Ovary (tissue), 10 donors: ENCODE measurements around the gene NT5C3B. TPM values are rescaled to one million over a fixed set of nuclear protein-coding genes. Genes with fewer than 3 reads are reported as not detected.
"Not testable (repeated sequence)": the region's sequence is repeated elsewhere in the genome, so short reads cannot be mapped to it uniquely, and the experiment has no call there.

Experiments
- DNase-seq, 5 donors: peaks; one replicate each; pipeline ENCODE4 v3.0.0-alpha.2; 2019 to 2020
- H3K27ac ChIP-seq, 2 donors: fragments of 200-600 bp; one replicate each; pipeline versions ENCODE4 v1.5.1 to v1.8.0; 2019 to 2022
- H3K27me3 ChIP-seq: fragments of 200-600 bp; one replicate; pipeline ENCODE4 v1.8.0; 2022
- H3K36me3 ChIP-seq: fragments of 200-600 bp; sonication (generic); one replicate; pipeline ENCODE4 v1.5.1; 2019
- H3K4me1 ChIP-seq: one replicate; pipeline ENCODE4 v1.8.1; 2013; ENCODE audit warnings: mild to moderate bottlenecking, moderate library complexity; ENCODE audit not compliant: insufficient read depth
- H3K4me3 ChIP-seq: fragments of 200-600 bp; sonication (generic); one replicate; pipeline ENCODE4 v1.5.1; 2017
- H3K9me3 ChIP-seq, 2 donors: fragments of 200-600 bp in 1 of 2; sonication (generic) in 1 of 2; one replicate each; pipeline versions ENCODE4 v1.5.1 to v1.8.1; 2013 to 2019; ENCODE audit warnings: mild to moderate bottlenecking in 1 of 2, moderate library complexity in 1 of 2
- CTCF ChIP-seq, 3 donors: fragments of 450-650 bp in 2 of 3; fragments of 200-600 bp in 1 of 3; IDR thresholded peaks; one replicate each; pipeline versions ENCODE4 v1.5.1 to v1.8.0; 2016 to 2022; ENCODE audit warnings: antibody characterized with exemption in 3 of 3, mild to moderate bottlenecking in 1 of 3
- EP300 ChIP-seq: sonication (generic); formaldehyde crosslinking; IDR thresholded peaks from one replicate; pipeline ENCODE4 v1.6.1; 2017; ENCODE audit warnings: antibody characterized with exemption
- POLR2A ChIP-seq: fragments of 450-650 bp; IDR thresholded peaks from one replicate; pipeline ENCODE4 v1.6.1; 2017; ENCODE audit warnings: antibody characterized with exemption, mild to moderate bottlenecking, moderate library complexity
- WGBS, 3 donors: extraction: QIAGEN DNeasy Blood & Tissue Kit in 1 of 3; methylation state at CpG; one replicate each; pipeline versions ENCODE4 v1.1.5 to v1.1.7; 2013 to 2017; 5-methylcytosine and 5-hydroxymethylcytosine counted together
- intact Hi-C, 4 donors: fragments of 100-400 bp; cut with DNase I; formaldehyde crosslinking; loops; one replicate each; pipeline versions ENCODE4 v1.11.0 to v1.15.1; 2022 to 2023
- long read RNA-seq, 3 donors: library from polyadenylated mRNA in 2 of 3; unstranded in 2 of 3; transcript quantifications; one replicate each; pipeline ENCODE4 v2.0.0 and lab custom pipeline, GENCODE V29; 2021 to 2026
- polyA plus RNA-seq, 2 donors: library from polyadenylated mRNA; stranded (reverse); fragments of 200-250 nt in 1 of 2; fragments of 350-450 nt in 1 of 2; fragmentation: Illumina TruSeq in 1 of 2; extraction: RNeasy Lipid Tissue Mini Kit (QIAGEN cat#74804) in 1 of 2; gene quantifications; one replicate each; pipeline ENCODE4 v1.2.3, GENCODE V29; 2013 to 2014
- total RNA-seq, 7 donors: library from RNA; depleted of rRNA in 2 of 7; stranded (reverse); fragments of >200 nt in 2 of 7; fragmentation: NEBNext Ultra II Directional in 3 of 7; extraction: Animal tissue kit (Norgen Biotek cat#: 25700) in 3 of 7; gene quantifications; one replicate each; pipeline versions ENCODE4 v1.1.0 to v1.2.4, GENCODE V29; 2016 to 2023
- donor health status: DM: no; HTN: no; CAD: no; lungs with moderate emphysema.
- donor health status: DM: no; HTN: no; CAD: no.
- donor health status: Bipolar disorder and iron deficiency.
- donor health status: DM: yes; HTN: yes; CAD: no.
- donor health status: DM: no; HTN: no; CAD: no.
- donor health status: DM: yes; HTN: yes; CAD: no.

NT5C3B gene
- 10 to 100 TPM; 34.5 to 65.4 (median 48.8) TPM for total RNA-seq
- polyA plus RNA-seq = 100 to 1,000 TPM in 1 of 2 donors, 10 to 100 TPM in 1; 71.0 to 106 TPM
- long read RNA-seq, donor 1, transcript NT5C3B-206 (9 exons, 1,573 nt) = minor isoform, 8 of 178 reads
- long read RNA-seq, donor 1, transcript NT5C3B-216 (8 exons, 1,534 nt) = major isoform, 44 of 178 reads
- long read RNA-seq, donor 1, transcript NT5C3B-203 (9 exons, 975 nt) = minor isoform, 26 of 178 reads
- long read RNA-seq, donor 1, partial matches to known transcripts = 8 of 178 reads
- long read RNA-seq, donor 1, other reads (novel, unspliced or antisense) = 86 of 178 reads
- long read RNA-seq, donor 2, transcript NT5C3B-207 (8 exons, 1,729 nt) = minor isoform, 5 of 38 reads
- long read RNA-seq, donor 2, transcript NT5C3B-216 (8 exons, 1,534 nt) = major isoform, 15 of 38 reads
- long read RNA-seq, donor 2, transcript NT5C3B-203 (9 exons, 975 nt) = minor isoform, 5 of 38 reads
- long read RNA-seq, donor 2, partial matches to known transcripts = 11 of 38 reads
- long read RNA-seq, donor 2, other reads (novel, unspliced or antisense) = 0 of 38 reads
- long read RNA-seq, donor 3, transcript NT5C3B-201 (7 exons, 1,253 nt) = minor isoform, 5 of 88 reads
- long read RNA-seq, donor 3, transcript NT5C3B-216 (8 exons, 1,534 nt) = major isoform, 44 of 88 reads
- long read RNA-seq, donor 3, transcript NT5C3B-203 (9 exons, 975 nt) = minor isoform, 8 of 88 reads
- long read RNA-seq, donor 3, transcript NT5C3B-207 (8 exons, 1,729 nt) = minor isoform, 5 of 88 reads
- long read RNA-seq, donor 3, partial matches to known transcripts = 3 of 88 reads
- long read RNA-seq, donor 3, other reads (novel, unspliced or antisense) = 20 of 88 reads

DNA sequence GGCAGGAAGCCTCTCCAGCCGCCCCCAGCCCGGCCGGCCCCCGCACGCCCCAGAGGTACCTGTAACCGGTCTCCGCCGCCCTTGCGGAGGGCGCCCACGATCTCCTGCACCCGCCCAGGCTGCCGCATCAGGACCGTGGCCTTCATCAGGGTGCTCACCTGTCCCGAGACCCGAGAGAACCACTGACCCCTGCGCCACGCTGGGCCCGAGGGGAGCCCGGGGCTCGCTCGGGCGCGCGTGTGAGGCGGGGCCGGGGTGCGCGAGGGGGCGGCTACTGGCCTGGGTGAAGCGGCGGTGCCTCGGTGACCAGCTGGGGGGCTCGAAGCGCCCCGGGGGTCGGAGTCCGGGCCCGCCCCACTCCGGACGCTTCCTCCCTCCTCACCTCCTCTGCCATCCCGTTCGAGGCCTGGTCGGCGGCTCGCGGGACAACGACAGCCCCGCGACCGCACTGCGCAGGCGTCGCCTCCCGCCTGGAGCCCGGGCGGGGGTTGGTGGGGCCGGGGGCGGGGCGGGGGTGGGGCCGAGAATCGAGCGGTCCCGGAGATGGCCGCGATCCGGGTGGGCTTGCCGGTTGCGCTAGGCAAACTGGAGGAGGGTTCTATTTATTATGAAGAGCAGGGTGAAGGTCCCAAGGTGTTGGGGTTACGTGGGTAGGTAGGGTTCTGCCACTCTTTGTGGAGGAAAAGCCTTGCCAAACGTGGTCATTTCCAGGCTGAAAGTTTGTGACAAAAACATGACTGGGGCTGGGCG is at the start of gene NT5C3B:
TSS of gene NT5C3B (minus strand) at position 433 of the 750 bp plus-strand sequence. CDS start at position 394, 39 bp downstream.
- DNase-seq = peak; percentile 64 to 76 (median 69)
- 0 to 1% (median 1%) methylated on average over 36 to 72 of the region's 72 CpGs for WGBS, 3 donors
- H3K4me3 ChIP-seq = peak within 1 kb of the TSS; percentile 78
- no peaks in the 10 kb centered on the region for H3K27me3 ChIP-seq
- intact Hi-C loops = no loop called here
- H3K9me3 ChIP-seq = no peaks in the 10 kb centered on the region
- TF ChIP-seq POLR2A (peak; percentile 32), EP300 (no peak)
- H3K4me1 ChIP-seq = peaks cover 4% of the 10 kb centered on the region
- no peaks in the 10 kb centered on the region for H3K36me3 ChIP-seq
- peak within 1 kb of the TSS; percentile 83 to 91 for H3K27ac ChIP-seq

DNA sequence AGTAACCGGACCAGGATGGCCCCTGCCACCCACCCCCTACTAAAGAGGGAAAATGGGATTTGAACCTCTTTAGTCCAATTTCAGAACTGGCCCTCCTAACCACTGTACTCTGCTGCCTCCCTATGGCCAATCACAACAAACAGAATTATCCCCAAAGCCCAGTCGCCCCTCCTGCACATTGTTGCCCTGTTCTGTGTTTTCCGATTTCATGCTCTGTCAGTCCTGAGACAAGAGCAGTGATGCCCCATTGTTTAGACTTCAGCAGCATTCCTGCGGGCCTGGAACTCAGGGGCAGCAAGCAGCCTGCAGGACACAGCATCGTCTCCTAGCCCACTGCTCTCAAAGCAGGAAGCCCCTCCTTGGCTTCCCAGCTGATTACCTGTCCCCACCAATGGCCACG is 49.7 kb upstream of the NT5C3B start:
- intact Hi-C loops = no loop called here
- Histone ChIP-seq H3K36me3 (no peaks in the 10 kb centered on the region), H3K27ac (no peak overlapping the region)

GRCh38 chr17:41882756-41883155 is 46.7 kb upstream of the NT5C3B start:
- no peaks in the 10 kb centered on the region for H3K36me3 ChIP-seq
- no peak for DNase-seq
- H3K9me3 ChIP-seq = no peaks in the 10 kb centered on the region
- WGBS, 3 donors = 86 to 92% (median 88%) methylated on average over 6 of the region's 6 CpGs
- intact Hi-C loops = no loop called here
- no peak overlapping the region for H3K27ac ChIP-seq
- no peak overlapping the region for H3K4me3 ChIP-seq
- no peak for TF ChIP-seq EP300
- TF ChIP-seq CTCF (IDR thresholded peaks at IDR 0.05) = no peak
- TF ChIP-seq POLR2A = no peak
- no peaks in the 10 kb centered on the region for H3K4me1 ChIP-seq
- no peaks in the 10 kb centered on the region for H3K27me3 ChIP-seq

More for the DNA sequence above, 49.7 kb upstream of the NT5C3B start:
- Histone ChIP-seq H3K4me3 (no peak overlapping the region), H3K9me3 (no peaks in the 10 kb centered on the region), H3K27me3 (no peaks in the 10 kb centered on the region), H3K4me1 (no peaks in the 10 kb centered on the region)
- no peak for DNase-seq
- no peak for TF ChIP-seq POLR2A
- TF ChIP-seq EP300 = no peak
- no peak for TF ChIP-seq CTCF (IDR thresholded peaks at IDR 0.05)
- 74 to 82% (median 76%) methylated on average over 6 of the region's 6 CpGs for WGBS, 3 donors

- Histone ChIP-seq H3K27me3 (no peaks in the 10 kb centered on the region), H3K9me3 (no peaks in the 10 kb centered on the region), H3K36me3 (no peaks in the 10 kb centered on the region), H3K4me1 (no peaks in the 10 kb centered on the region), H3K4me3 (no peak overlapping the region), H3K27ac (no peak overlapping the region)
- intact Hi-C loops = no loop called here
- WGBS, 3 donors = 85 to 90% (median 88%) methylated on average over 4 of the region's 4 CpGs
- DNase-seq = no peak
- no peak for TF ChIP-seq POLR2A
- TF ChIP-seq EP300 = no peak
Observed at GRCh38 chr17:41880130-41880529, 44.1 kb upstream of the NT5C3B start.

GRCh38 chr17:41874293-41874670 is 38.2 kb upstream of the NT5C3B start:
- intact Hi-C loops, H3K36me3 ChIP-seq, DNase-seq, H3K27ac ChIP-seq, H3K4me3 ChIP-seq, H3K4me1 ChIP-seq, H3K9me3 ChIP-seq, H3K27me3 ChIP-seq: not testable (repeated sequence)
- 96 to 99% (median 98%) methylated on average over 9 of the region's 9 CpGs for WGBS, 3 donors
